HepG2 (cell line): Measurements from ENCODE around the gene ZNF804B. TPM values are rescaled to one million over a fixed set of nuclear protein-coding genes. Genes with fewer than 3 reads are reported as not detected.

Source experiments
- ATAC-seq: fragments of 200-7000 bp; cut with Tn5 transposase; 3 replicates; pipeline ENCODE4 v1.9.1; 2020; ENCODE audit warnings: mild to moderate bottlenecking, moderate library complexity
- BruUV-seq: library from RNA; stranded (reverse); fragments of 400-500 nt; replicated peaks from 2 replicates; lab custom pipeline; 2021; lab: Mats Ljungman, UMichigan
- CTCF ChIA-PET: fragments of 300-600 bp; formaldehyde crosslinking; extraction: SDS; loops from one replicate; lab custom pipeline; 2021; ENCODE audit warnings: low total read pairs, inconsistent platforms, low intra/inter-chr PET ratio; lab: Yijun Ruan, JAX
- POLR2A ChIA-PET: fragments of 350-600 bp; sonication (Branson Sonifier 250); formaldehyde crosslinking; loops from one replicate; lab custom pipeline; 2020; ENCODE audit warnings: antibody characterized with exemption, inconsistent platforms; lab: Yijun Ruan, JAX
- DNase-seq: peaks from one replicate; pipeline ENCODE4 v3.0.0-alpha.2; 2015; ENCODE audit warnings: low spot score
- FAIRE-seq: peaks from 3 replicates; lab custom pipeline; 2011; peaks lifted over from hg19 to GRCh38; lab: Jason Lieb, UNC
- H2AFZ ChIP-seq: one replicate; pipeline ENCODE4 v1.6.1; 2011; ENCODE audit warnings: low read length, inconsistent platforms
- H3K27ac ChIP-seq: fragments of 300-600 bp; 3 replicates; pipeline ENCODE4 v1.8.0; 2011; ENCODE audit warnings: mixed run types, mild to moderate bottlenecking, mixed read lengths, low read length, inconsistent platforms; ENCODE audit not compliant: insufficient read depth; ENCODE audit errors: extremely low read length
- H3K27me3 ChIP-seq, 2 experiments: fragments of 200-600 bp in 1 of 2; 2 replicates in 1 of 2; 3 replicates in 1 of 2; pipeline versions ENCODE4 v1.6.0 to v1.8.0; 2011; ENCODE audit warnings: low read length in 2 of 2, mild to moderate bottlenecking in 2 of 2, moderate library complexity in 2 of 2, inconsistent platforms in 1 of 2; ENCODE audit not compliant: insufficient read depth in 2 of 2, control insufficient read depth in 1 of 2
- H3K36me3 ChIP-seq, 2 experiments: fragments of 200-600 bp in 1 of 2; replicated peaks in 1 of 2; 2 replicates in 1 of 2; 3 replicates in 1 of 2; pipeline versions ENCODE4 v1.5.1 to v1.8.0; 2011; ENCODE audit warnings: low read length in 2 of 2, inconsistent platforms in 1 of 2; ENCODE audit not compliant: insufficient read depth in 2 of 2, control insufficient read depth in 1 of 2
- H3K4me1 ChIP-seq: 2 replicates; pipeline ENCODE4 v1.5.1; 2012; ENCODE audit warnings: low read length, inconsistent platforms; ENCODE audit not compliant: insufficient read depth
- H3K4me2 ChIP-seq: 2 replicates; pipeline ENCODE4 v1.6.0; 2011; ENCODE audit warnings: low read depth, low read length, inconsistent platforms
- H3K4me3 ChIP-seq, 3 experiments: fragments of 200-600 bp in 1 of 3; sonication (generic), shearing (Covaris generic) in 1 of 3; replicated peaks in 1 of 3; 2 replicates each; pipeline ENCODE4 v1.5.1; 2011 to 2016; ENCODE audit warnings: low read length in 3 of 3, inconsistent platforms in 2 of 3, low read depth in 2 of 3, mild to moderate bottlenecking in 2 of 3, control low read depth in 1 of 3, mixed read lengths in 1 of 3; ENCODE audit not compliant: insufficient read depth in 1 of 3
- H3K79me2 ChIP-seq: one replicate; pipeline ENCODE4 v1.6.1; 2011; ENCODE audit warnings: low read length, inconsistent platforms; ENCODE audit not compliant: insufficient read depth
- H3K9ac ChIP-seq: 2 replicates; pipeline ENCODE4 v1.6.0; 2011; ENCODE audit warnings: mild to moderate bottlenecking, low read depth, low read length, inconsistent platforms; ENCODE audit not compliant: insufficient read depth
- H3K9me3 ChIP-seq: 2 replicates; pipeline ENCODE4 v1.5.1; 2012; ENCODE audit warnings: mild to moderate bottlenecking, low read length
- H4K20me1 ChIP-seq: 2 replicates; pipeline ENCODE4 v1.6.0; 2011; ENCODE audit warnings: inconsistent platforms, mild to moderate bottlenecking, low read length, moderate library complexity; ENCODE audit not compliant: insufficient read depth
- ATF7-NPFF ChIP-seq: sonication (generic); formaldehyde crosslinking; IDR thresholded peaks from 2 replicates; pipeline ENCODE4 v1.8.1; 2023; ENCODE audit warnings: mild to moderate bottlenecking, low read depth, missing genetic modification reagents, moderate library complexity
- HOXD1 ChIP-seq: sonication (generic); formaldehyde crosslinking; IDR thresholded peaks from 2 replicates; pipeline ENCODE4 v1.5.0; 2020; ENCODE audit warnings: missing genetic modification reagents
- JARID2 ChIP-seq: sonication (generic); formaldehyde crosslinking; IDR thresholded peaks from 2 replicates; pipeline ENCODE4 v1.8.1; 2023; ENCODE audit warnings: missing genetic modification reagents, inconsistent platforms; ENCODE audit not compliant: insufficient replicate concordance
- NFIB ChIP-seq: sonication (generic); formaldehyde crosslinking; IDR thresholded peaks from 2 replicates; pipeline ENCODE4 v1.9.0; 2021; ENCODE audit warnings: missing genetic modification reagents, mild to moderate bottlenecking, borderline replicate concordance
- RELA ChIP-seq: sonication (generic); formaldehyde crosslinking; IDR thresholded peaks from 2 replicates; pipeline ENCODE4 v1.4.0; 2020; ENCODE audit warnings: missing genetic modification reagents
- RFX5 ChIP-seq: IDR thresholded peaks from 2 replicates; pipeline ENCODE4 v1.6.1; 2011; ENCODE audit warnings: low read depth, low read length, improper control_type of control experiment
- RFXANK ChIP-seq: IDR thresholded peaks from 2 replicates; pipeline ENCODE4 v1.6.1; 2016
- SRSF1 ChIP-seq: fragments of 200-400 bp; formaldehyde crosslinking; optimal IDR thresholded peaks from 2 replicates; pipeline ENCODE3; 2017; ENCODE audit warnings: mild to moderate bottlenecking, low read depth, low read length, moderate library complexity
- TEF ChIP-seq: sonication (generic); formaldehyde crosslinking; IDR thresholded peaks from 2 replicates; pipeline ENCODE4 v1.5.0; 2020; ENCODE audit warnings: missing genetic modification reagents
- ZBTB37 ChIP-seq: sonication (generic); formaldehyde crosslinking; IDR thresholded peaks from 2 replicates; pipeline ENCODE4 v1.4.0; 2020; ENCODE audit warnings: mild to moderate bottlenecking, missing genetic modification reagents
- ZBTB46 ChIP-seq: sonication (generic); formaldehyde crosslinking; IDR thresholded peaks from 2 replicates; pipeline ENCODE4 v1.4.0; 2020; ENCODE audit warnings: mild to moderate bottlenecking, missing genetic modification reagents, borderline replicate concordance
- ZFX ChIP-seq: sonication (generic); formaldehyde crosslinking; IDR thresholded peaks from 2 replicates; pipeline ENCODE4 v1.4.0; 2020; ENCODE audit warnings: mild to moderate bottlenecking, low read depth, missing genetic modification reagents, moderate library complexity
- ZNF260 ChIP-seq: sonication (generic); formaldehyde crosslinking; IDR thresholded peaks from 2 replicates; pipeline ENCODE4 v1.4.0; 2020; ENCODE audit warnings: missing genetic modification reagents, low read depth, mild to moderate bottlenecking, borderline replicate concordance
- ZNF274 ChIP-seq: sonication (generic); formaldehyde crosslinking; IDR thresholded peaks from 2 replicates; pipeline ENCODE4 v1.5.1; 2020; ENCODE audit warnings: mild to moderate bottlenecking, missing genetic modification reagents
- ZNF431 ChIP-seq: sonication (generic); formaldehyde crosslinking; IDR thresholded peaks from 2 replicates; pipeline ENCODE4 v1.9.0; 2022; ENCODE audit warnings: missing genetic modification reagents, low read depth, mild to moderate bottlenecking, borderline replicate concordance
- ZNF468 ChIP-seq: sonication (generic); formaldehyde crosslinking; IDR thresholded peaks from 2 replicates; pipeline ENCODE4 v1.8.0; 2022; ENCODE audit warnings: mild to moderate bottlenecking, moderate library complexity, missing genetic modification reagents
- ZNF768 ChIP-seq: sonication (generic); formaldehyde crosslinking; IDR thresholded peaks from 2 replicates; pipeline ENCODE4 v1.4.0; 2020; ENCODE audit warnings: missing genetic modification reagents
- ZSCAN12 ChIP-seq: sonication (generic); formaldehyde crosslinking; IDR thresholded peaks from 2 replicates; pipeline ENCODE4 v1.9.0; 2021; ENCODE audit warnings: mild to moderate bottlenecking, missing genetic modification reagents
- WGBS: methylation state at CpG from one replicate; pipeline ENCODE4 v1.1.6; 2017; ENCODE audit warnings: low lambda C conversion rate; 5-methylcytosine and 5-hydroxymethylcytosine counted together
- in situ Hi-C: cut with HindIII; loops from 2 replicates; pipeline ENCODE4 v1.10.0; 2017; ENCODE audit warnings: low pct_unique_long_range_greater_than_20kb; ENCODE audit not compliant: extremely low pct_ligation_motif_present
- intact Hi-C: fragments of 100-400 bp; cut with micrococcal nuclease; formaldehyde crosslinking; loops from one replicate; pipeline ENCODE4 v1.10.0; 2022; ENCODE audit not compliant: unreplicated experiment
- polyA plus RNA-seq, 8 experiments: library from polyadenylated mRNA; depleted of rRNA in 3 of 8; stranded (reverse) in 7 of 8; unstranded in 1 of 8; fragments of >200 nt; fragmentation: Illumina TruSeq in 4 of 8; extraction: Trizol in 4 of 8; gene quantifications; 2 replicates each; pipeline versions ENCODE4 v1.2.1 to v1.2.3, GENCODE V29; 2011 to 2016; ENCODE audit warnings: low read depth in 4 of 8, missing spikeins in 1 of 8, mixed read lengths in 1 of 8; ENCODE audit not compliant: insufficient read depth in 1 of 8
- total RNA-seq, 5 experiments: library from RNA; depleted of rRNA; stranded (reverse); fragments of >200 nt; fragmentation: Illumina TruSeq; extraction: Trizol; gene quantifications; 2 replicates each; pipeline ENCODE4 v1.2.3, GENCODE V29; 2016; ENCODE audit warnings: low read depth in 1 of 5
- TF ChIP-seq, protein P1 (sequence below): sonication (generic); formaldehyde crosslinking; conservative IDR thresholded peaks from 2 replicates; pipeline ENCODE4 v1.4.0; 2020; ENCODE audit warnings: missing genetic modification reagents

The ZNF804B gene
- total and polyA plus RNA-seq, 2 of the 13 experiments (the other 11 are each of a cell fraction or from before 2014, with no cell fraction given), result not detected

- no peak overlapping the region for H3K4me3 ChIP-seq
- no peaks in the 10 kb centered on the region for H3K27me3 ChIP-seq
- 32% methylated on average over 3 of the region's 3 CpGs for WGBS
- no peak overlapping the region for H3K9ac ChIP-seq
- FAIRE-seq (no peak), DNase-seq (no peak), ATAC-seq (no peak)
- H3K36me3 ChIP-seq, result no peaks in the 10 kb centered on the region
- ChIA-PET CTCF (no interaction called here), POLR2A (no interaction called here)
- H3K9me3 ChIP-seq, result no peaks in the 10 kb centered on the region
- H3K27ac ChIP-seq, result no peak overlapping the region
- intact Hi-C loops, result no loop called here
- no peaks in the 10 kb centered on the region for H3K4me1 ChIP-seq
- H2AFZ ChIP-seq, result no peak overlapping the region
- TF ChIP-seq ZSCAN12 (CRISPR knock-in tag), result no peak
- TF ChIP-seq SRSF1, result no peak
- no peak for TF ChIP-seq ZFX (CRISPR knock-in tag)
- no peak for TF ChIP-seq ZNF468 (CRISPR knock-in tag)
- no peak for TF ChIP-seq ZBTB37
- no peak for TF ChIP-seq RELA (CRISPR knock-in tag)
- no peak for TF ChIP-seq RFXANK
- TF ChIP-seq HOXD1 (CRISPR knock-in tag), result no peak
- TF ChIP-seq ZNF431, result no peak
- TF ChIP-seq ZNF260, result no peak
- TF ChIP-seq RFX5, result no peak
- no peak for TF ChIP-seq ATF7-NPFF (CRISPR knock-in tag)
- no peak for TF ChIP-seq JARID2
- TF ChIP-seq ZBTB46 (CRISPR knock-in tag), result no peak
- TF ChIP-seq NFIB (CRISPR knock-in tag), result no peak
- TF ChIP-seq TEF (CRISPR knock-in tag), result no peak
- TF ChIP-seq ZNF274 (CRISPR knock-in tag), result no peak
- TF ChIP-seq ZNF768 (CRISPR knock-in tag), result no peak
- TF ChIP-seq, protein P1, sequence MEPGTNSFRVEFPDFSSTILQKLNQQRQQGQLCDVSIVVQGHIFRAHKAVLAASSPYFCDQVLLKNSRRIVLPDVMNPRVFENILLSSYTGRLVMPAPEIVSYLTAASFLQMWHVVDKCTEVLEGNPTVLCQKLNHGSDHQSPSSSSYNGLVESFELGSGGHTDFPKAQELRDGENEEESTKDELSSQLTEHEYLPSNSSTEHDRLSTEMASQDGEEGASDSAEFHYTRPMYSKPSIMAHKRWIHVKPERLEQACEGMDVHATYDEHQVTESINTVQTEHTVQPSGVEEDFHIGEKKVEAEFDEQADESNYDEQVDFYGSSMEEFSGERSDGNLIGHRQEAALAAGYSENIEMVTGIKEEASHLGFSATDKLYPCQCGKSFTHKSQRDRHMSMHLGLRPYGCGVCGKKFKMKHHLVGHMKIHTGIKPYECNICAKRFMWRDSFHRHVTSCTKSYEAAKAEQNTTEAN (CRISPR knock-in tag), result no peak
- in situ Hi-C loops, result loop anchor here (25.0 kb wide), 1 partner anchor 589 kb away; no protein-coding TSS in a partner anchor
- H3K4me2 ChIP-seq, result no peak overlapping the region
- no peaks in the 10 kb centered on the region for H3K79me2 ChIP-seq
- H4K20me1 ChIP-seq, result no peaks in the 10 kb centered on the region
- BruUV-seq, result no TSS peak
These were observed 66.7 kb downstream of the ZNF804B start for GRCh38 chr7:88826222-88826621.
